Measurements from ENCODE around the gene PDS5A. TPM values are rescaled to one million over a fixed set of nuclear protein-coding genes. Genes with fewer than 3 reads are reported as not detected.

PDS5A gene
- total and polyA plus RNA-seq, 8 donors = 12.1 to 42.6 (median 27.2) TPM

GRCh38 chr4:39860804-39861203 is 116.9 kb downstream of the PDS5A start:
- H3K4me3 ChIP-seq = no peak overlapping the region
- H3K9me3 ChIP-seq = no peaks in the 10 kb centered on the region
- no peak for TF ChIP-seq CTCF (IDR thresholded peaks at IDR 0.05)
- H3K27me3 ChIP-seq = no peaks in the 10 kb centered on the region
- no peak overlapping the region for H3K27ac ChIP-seq
- WGBS, 2 donors = 95% methylated on average over 6 of the region's 6 CpGs
- no peak for DNase-seq
- intact Hi-C loops (cut with DNase I) = no loop called here
- H3K36me3 ChIP-seq = peaks cover 0 to 30% (median 3%) of the 10 kb centered on the region in 3 donors
- no peak for FAIRE-seq
- ATAC-seq = no peak
- H3K4me1 ChIP-seq = no peaks in the 10 kb centered on the region

- TF ChIP-seq CTCF (IDR thresholded peaks at IDR 0.05) = no peak
- no peak overlapping the region for H3K4me3 ChIP-seq
- 94 to 97% methylated on average over 1 of the region's 1 CpG for WGBS, 2 donors
- DNase-seq = no peak
- no peak for ATAC-seq
- H3K36me3 ChIP-seq = peaks cover 0 to 15% (median 3%) of the 10 kb centered on the region in 3 donors
- no peaks in the 10 kb centered on the region for H3K9me3 ChIP-seq
- H3K27me3 ChIP-seq = no peaks in the 10 kb centered on the region
- H3K4me1 ChIP-seq = no peaks in the 10 kb centered on the region
- no peak overlapping the region for H3K27ac ChIP-seq
- intact Hi-C loops (cut with DNase I) = no loop called here
- no peak for FAIRE-seq
These were observed 121.7 kb downstream of the PDS5A start for GRCh38 chr4:39855909-39856512.

GRCh38 chr4:39852636-39853035 is 125.1 kb downstream of the PDS5A start:
- intact Hi-C loops (cut with DNase I) = no loop called here
- DNase-seq = no peak
- H3K4me1 ChIP-seq = no peaks in the 10 kb centered on the region
- ATAC-seq = no peak
- 58 to 86% methylated on average over 4 of the region's 4 CpGs for WGBS, 2 donors
- H3K4me3 ChIP-seq = no peak overlapping the region
- no peak for TF ChIP-seq CTCF (IDR thresholded peaks at IDR 0.05)
- no peaks in the 10 kb centered on the region for H3K9me3 ChIP-seq
- H3K36me3 ChIP-seq = peaks cover 0 to 6% (median 0%) of the 10 kb centered on the region in 3 donors
- H3K27me3 ChIP-seq = no peaks in the 10 kb centered on the region
- no peak overlapping the region for H3K27ac ChIP-seq
- FAIRE-seq = no peak

GRCh38 chr4:39850727-39851126 is 127.0 kb downstream of the PDS5A start:
- Histone ChIP-seq H3K36me3 (peaks cover 0 to 11% (median 0%) of the 10 kb centered on the region in 3 donors), H3K27me3 (no peaks in the 10 kb centered on the region), H3K4me3 (no peak overlapping the region), H3K4me1 (no peaks in the 10 kb centered on the region), H3K9me3 (no peaks in the 10 kb centered on the region), H3K27ac (no peak overlapping the region)
- no peak for TF ChIP-seq CTCF (IDR thresholded peaks at IDR 0.05)
- ATAC-seq (no peak), DNase-seq (no peak), FAIRE-seq (no peak)
- intact Hi-C loops (cut with DNase I) = no loop called here

GRCh38 chr4:39846705-39847104 is 131.0 kb downstream of the PDS5A start:
- H3K27me3 ChIP-seq = no peaks in the 10 kb centered on the region
- H3K9me3 ChIP-seq = no peaks in the 10 kb centered on the region
- no peak for TF ChIP-seq CTCF (IDR thresholded peaks at IDR 0.05)
- FAIRE-seq (peak; percentile 43), ATAC-seq (no peak), DNase-seq (no peak)
- WGBS, 2 donors = 77 to 79% methylated on average over 1 of the region's 1 CpG
- H3K4me1 ChIP-seq = no peaks in the 10 kb centered on the region
- H3K36me3 ChIP-seq = peaks cover 0 to 30% (median 0%) of the 10 kb centered on the region in 3 donors
- no peak overlapping the region for H3K4me3 ChIP-seq
- H3K27ac ChIP-seq = no peak overlapping the region
- intact Hi-C loops (cut with DNase I) = no loop called here

All from pancreas (tissue), 10 donors.